Endothelial cell of umbilical vein (primary cell): Measurements from ENCODE around the gene CETP. TPM values are rescaled to one million over a fixed set of nuclear protein-coding genes. Genes with fewer than 3 reads are reported as not detected.

Source experiments
- BruUV-seq: library from RNA; stranded (reverse); fragments of 400-500 nt; replicated peaks from 2 replicates; lab custom pipeline; 2021; lab: Mats Ljungman, UMichigan
- CTCF ChIA-PET: fragments of 300-600, 350-600 bp; sonication (Branson Sonifier 250); formaldehyde crosslinking; loops from one replicate; lab custom pipeline; 2021; ENCODE audit warnings: antibody characterized with exemption, inconsistent platforms; lab: Charles Lee
- POLR2A ChIA-PET: fragments of 300-600, 350-600 bp; sonication (Branson Sonifier 250); formaldehyde crosslinking; loops from one replicate; lab custom pipeline; 2021; ENCODE audit warnings: antibody characterized with exemption, inconsistent platforms; lab: Charles Lee
- DNase-seq: peaks from one replicate; pipeline ENCODE4 v3.0.0-alpha.2; 2011; ENCODE audit warnings: low read depth, low spot score
- FAIRE-seq: peaks from 2 replicates; lab custom pipeline; 2011; peaks lifted over from hg19 to GRCh38; lab: Jason Lieb, UNC
- H2AFZ ChIP-seq: 2 replicates; pipeline ENCODE4 v1.6.0; 2012; ENCODE audit warnings: low read depth, low read length, control low read depth, inconsistent platforms
- H3K27ac ChIP-seq: 2 replicates; pipeline ENCODE4 v1.5.1; 2011; ENCODE audit warnings: low read depth, mild to moderate bottlenecking, control low read depth, low read length, moderate library complexity; ENCODE audit not compliant: insufficient read depth
- H3K27me3 ChIP-seq, 2 experiments: 2 replicates each; pipeline versions ENCODE4 v1.6.0 to v1.6.1; 2011; ENCODE audit warnings: low read length in 2 of 2, mixed read lengths in 1 of 2; ENCODE audit not compliant: control insufficient read depth in 2 of 2, insufficient read depth in 2 of 2
- H3K36me3 ChIP-seq, 2 experiments: 2 replicates in 1 of 2; 3 replicates in 1 of 2; pipeline ENCODE4 v1.5.1; 2011; ENCODE audit warnings: low read length in 2 of 2, mild to moderate bottlenecking in 1 of 2, moderate library complexity in 1 of 2; ENCODE audit not compliant: control insufficient read depth in 2 of 2, insufficient read depth in 2 of 2; ENCODE audit errors: extremely low read depth in 1 of 2
- H3K4me1 ChIP-seq: 3 replicates; pipeline ENCODE4 v1.5.1; 2011; ENCODE audit warnings: mild to moderate bottlenecking, low read length; ENCODE audit not compliant: control insufficient read depth, insufficient read depth; ENCODE audit errors: extremely low read depth
- H3K4me2 ChIP-seq: 2 replicates; pipeline ENCODE4 v1.6.1; 2011; ENCODE audit warnings: low read length, control low read depth, mixed read lengths; ENCODE audit not compliant: insufficient read depth
- H3K4me3 ChIP-seq, 3 experiments: fragments of 200-600 bp in 1 of 3; sonication (generic), shearing (Covaris generic) in 1 of 3; replicated peaks in 1 of 3; 2 replicates each; pipeline ENCODE4 v1.5.1; 2011 to 2016; ENCODE audit warnings: control low read depth in 3 of 3, low read length in 3 of 3, mild to moderate bottlenecking in 2 of 3, inconsistent platforms in 1 of 3, low read depth in 1 of 3, moderate library complexity in 1 of 3; ENCODE audit not compliant: insufficient read depth in 1 of 3
- H3K79me2 ChIP-seq: 2 replicates; pipeline ENCODE4 v1.6.0; 2012; ENCODE audit warnings: low read length, inconsistent platforms; ENCODE audit not compliant: control insufficient read depth, insufficient read depth
- H3K9ac ChIP-seq: replicated peaks from 2 replicates; pipeline ENCODE3; 2011; ENCODE audit warnings: low read length, control low read depth; ENCODE audit not compliant: insufficient read depth; ENCODE audit errors: extremely low read depth
- H3K9me1 ChIP-seq: replicated peaks from 3 replicates; pipeline ENCODE4 v1.6.0; 2011; ENCODE audit warnings: mild to moderate bottlenecking, low read length; ENCODE audit not compliant: control insufficient read depth, insufficient read depth; ENCODE audit errors: extremely low read depth
- H3K9me3 ChIP-seq: replicated peaks from 2 replicates; pipeline ENCODE4 v1.5.1; 2012; ENCODE audit warnings: low read length, inconsistent platforms; ENCODE audit not compliant: control insufficient read depth, insufficient read depth
- H4K20me1 ChIP-seq: replicated peaks from 2 replicates; pipeline ENCODE3; 2011; ENCODE audit warnings: mild to moderate bottlenecking, low read length; ENCODE audit not compliant: control insufficient read depth, insufficient read depth; ENCODE audit errors: extremely low read depth
- EZH2 ChIP-seq: IDR thresholded peaks from 2 replicates; pipeline ENCODE4 v1.6.1; 2012; ENCODE audit warnings: borderline replicate concordance, low read depth, mild to moderate bottlenecking, moderate library complexity, low read length, inconsistent platforms; ENCODE audit not compliant: severe bottlenecking
- FOS ChIP-seq: IDR thresholded peaks from 2 replicates; pipeline ENCODE4 v1.6.1; 2011; ENCODE audit warnings: mild to moderate bottlenecking, low read length, moderate library complexity, borderline replicate concordance; ENCODE audit not compliant: insufficient read depth
- JUN ChIP-seq: IDR thresholded peaks from 2 replicates; pipeline ENCODE4 v1.6.1; 2011; ENCODE audit warnings: borderline replicate concordance, low read depth; ENCODE audit not compliant: insufficient read length, insufficient read depth
- MYC ChIP-seq: IDR thresholded peaks from one replicate; pipeline ENCODE4 v1.6.1; 2011; ENCODE audit warnings: mild to moderate bottlenecking, low read depth, low read length
- POLR2A ChIP-seq: IDR thresholded peaks from 2 replicates; pipeline ENCODE4 v1.6.1; 2012; ENCODE audit warnings: low read depth, mild to moderate bottlenecking, control low read depth, low read length
- POLR2AphosphoS5 ChIP-seq: IDR thresholded peaks from 2 replicates; pipeline ENCODE4 v1.6.1; 2012; ENCODE audit warnings: low read depth, mild to moderate bottlenecking, control low read depth, low read length, moderate library complexity; ENCODE audit not compliant: insufficient read depth
- dilution Hi-C: fragments of 300-500 bp; cut with MboI; formaldehyde crosslinking; loops from one replicate; pipeline ENCODE4 v1.15.0; 2019; ENCODE audit warnings: low sequenced_read_pairs; ENCODE audit not compliant: extremely low pct_ligation_motif_present
- intact Hi-C: fragments of 100-400 bp; cut with micrococcal nuclease; formaldehyde crosslinking; loops from one replicate; pipeline ENCODE4 v1.10.0; 2022
- polyA plus RNA-seq, 4 experiments: library from polyadenylated mRNA; depleted of rRNA in 3 of 4; stranded (reverse) in 3 of 4; unstranded in 1 of 4; fragments of >200 nt; gene quantifications; 2 replicates each; pipeline versions ENCODE4 v1.2.1 to v1.2.3, GENCODE V29; 2011 to 2012; ENCODE audit warnings: missing spikeins in 1 of 4
- total RNA-seq: library from RNA; stranded (reverse); gene quantifications from 2 replicates; pipeline ENCODE4 v1.2.3, GENCODE V29; 2021
- TF ChIP-seq, protein P1 (sequence below), 2 donors: IDR thresholded peaks; 1 replicate in 1 of 2; 2 replicates in 1 of 2; pipeline ENCODE4 v1.5.1; 2011; ENCODE audit warnings: low read length in 2 of 2, mild to moderate bottlenecking in 2 of 2, moderate library complexity in 2 of 2, control low read depth in 1 of 2, inconsistent platforms in 1 of 2, low read depth in 1 of 2; ENCODE audit not compliant: insufficient read depth in 1 of 2; ENCODE audit errors: extremely low read depth in 1 of 2

The CETP gene
- total and polyA plus RNA-seq, 2 donors (not counting 3 experiments of a cell fraction or from before 2014, with no cell fraction given), result 2.2 to 2.8 TPM

DNA sequence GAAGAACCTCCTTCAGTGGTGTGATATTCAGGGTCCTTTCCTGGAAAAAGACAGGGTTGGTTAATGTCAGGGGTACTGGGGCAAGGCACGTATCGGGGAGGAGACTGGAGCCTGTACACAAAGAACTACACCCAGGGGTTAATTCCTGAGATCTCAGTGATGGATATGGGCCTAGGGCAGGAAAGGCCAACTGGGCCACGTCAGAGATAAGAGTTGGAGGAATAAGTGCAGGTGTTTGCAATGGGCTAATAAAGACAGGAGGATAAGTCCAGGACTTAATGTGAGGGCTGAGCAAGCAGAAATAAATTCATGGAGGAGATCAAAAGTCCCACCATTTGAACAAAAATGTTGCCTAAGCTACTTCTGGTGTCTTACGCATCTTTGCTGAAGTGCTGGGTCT is 40.2 kb upstream of the CETP start:
- no peaks in the 10 kb centered on the region for H3K79me2 ChIP-seq
- no peak overlapping the region for H3K4me2 ChIP-seq
- ChIA-PET POLR2A (no interaction called here), CTCF (no interaction called here)
- peaks cover under 1% of the 10 kb centered on the region for H3K4me1 ChIP-seq
- no peak overlapping the region for H3K4me3 ChIP-seq
- peaks cover 5 to 12% of the 10 kb centered on the region in 2 experiments for H3K27me3 ChIP-seq
- FAIRE-seq (no peak), DNase-seq (no peak)
- H4K20me1 ChIP-seq, result no peaks in the 10 kb centered on the region
- H3K9me3 ChIP-seq, result no peaks in the 10 kb centered on the region
- no peak overlapping the region for H3K27ac ChIP-seq
- H3K9ac ChIP-seq, result no peak overlapping the region
- H3K36me3 ChIP-seq, result no peaks in the 10 kb centered on the region
- TF ChIP-seq EZH2 (no peak), FOS (no peak), MYC (no peak), POLR2AphosphoS5 (no peak), POLR2A (no peak), JUN (no peak)
- TF ChIP-seq, protein P1, sequence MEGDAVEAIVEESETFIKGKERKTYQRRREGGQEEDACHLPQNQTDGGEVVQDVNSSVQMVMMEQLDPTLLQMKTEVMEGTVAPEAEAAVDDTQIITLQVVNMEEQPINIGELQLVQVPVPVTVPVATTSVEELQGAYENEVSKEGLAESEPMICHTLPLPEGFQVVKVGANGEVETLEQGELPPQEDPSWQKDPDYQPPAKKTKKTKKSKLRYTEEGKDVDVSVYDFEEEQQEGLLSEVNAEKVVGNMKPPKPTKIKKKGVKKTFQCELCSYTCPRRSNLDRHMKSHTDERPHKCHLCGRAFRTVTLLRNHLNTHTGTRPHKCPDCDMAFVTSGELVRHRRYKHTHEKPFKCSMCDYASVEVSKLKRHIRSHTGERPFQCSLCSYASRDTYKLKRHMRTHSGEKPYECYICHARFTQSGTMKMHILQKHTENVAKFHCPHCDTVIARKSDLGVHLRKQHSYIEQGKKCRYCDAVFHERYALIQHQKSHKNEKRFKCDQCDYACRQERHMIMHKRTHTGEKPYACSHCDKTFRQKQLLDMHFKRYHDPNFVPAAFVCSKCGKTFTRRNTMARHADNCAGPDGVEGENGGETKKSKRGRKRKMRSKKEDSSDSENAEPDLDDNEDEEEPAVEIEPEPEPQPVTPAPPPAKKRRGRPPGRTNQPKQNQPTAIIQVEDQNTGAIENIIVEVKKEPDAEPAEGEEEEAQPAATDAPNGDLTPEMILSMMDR (IDR thresholded peaks at IDR 0.05; ENCODE audit: extremely low read depth in 1 of 2, insufficient read depth in 1 of 2, low read depth in 1 of 2, low read length in 2 of 2), result no peak
- no peak overlapping the region for H2AFZ ChIP-seq
- intact Hi-C loops (no loop called here), dilution Hi-C loops (no loop called here)
- no TSS peak for BruUV-seq
- no peaks in the 10 kb centered on the region for H3K9me1 ChIP-seq
